ENCODE measurements around the gene TMPRSS11D. TPM values are rescaled to one million over a fixed set of nuclear protein-coding genes. Genes with fewer than 3 reads are reported as not detected.

Gene TMPRSS11D
- total RNA-seq = not detected
- not detected for polyA plus RNA-seq
- long read RNA-seq, donor 1 = 0 reads
- long read RNA-seq, donor 2 = 0 reads
- long read RNA-seq, donor 3 = 0 reads

GRCh38 chr4:67883902-67884301 is at the start of gene TMPRSS11D:
TMPRSS11D (minus strand) TSS chr4:67884002; CDS start chr4:67883933, 69 bp downstream.
- Histone ChIP-seq H3K9me3 (no peaks in the 10 kb centered on the region), H3K27ac (peak within 1 kb of the TSS in 1 of 12 donors; percentile 6), H3K4me3 (no peak within 1 kb of the TSS), H3K4me1 (peaks cover 0 to 5% (median 0%) of the 10 kb centered on the region in 12 donors), H3K27me3 (no peaks in the 10 kb centered on the region), H3K36me3 (no peaks in the 10 kb centered on the region)
- 83 to 95% (median 87%) methylated on average over 1 of the region's 1 CpG for WGBS, 4 donors
- TF ChIP-seq POLR2A (IDR thresholded peaks at IDR 0.05) (no peak), CTCF (IDR thresholded peaks at IDR 0.05) (no peak)
- no peak for DNase-seq
- intact Hi-C loops (cut with DNase I) = no loop called here
- no peak for ATAC-seq

GRCh38 chr4:67933038-67933437 is 49.2 kb upstream of the TMPRSS11D start:
- ATAC-seq = no peak
- Histone ChIP-seq H3K4me1 (no peaks in the 10 kb centered on the region), H3K36me3 (no peaks in the 10 kb centered on the region), H3K9me3 (peaks cover 0 to 4% (median 0%) of the 10 kb centered on the region in 12 donors), H3K4me3 (no peak overlapping the region), H3K27ac (no peak overlapping the region), H3K27me3 (no peaks in the 10 kb centered on the region)
- intact Hi-C loops (cut with DNase I) = no loop called here
- 88 to 95% (median 90%) methylated on average over 5 of the region's 5 CpGs for WGBS, 4 donors
- TF ChIP-seq POLR2A (IDR thresholded peaks at IDR 0.05) = no peak
- no peak for TF ChIP-seq CTCF (IDR thresholded peaks at IDR 0.05)
- DNase-seq = no peak

GRCh38 chr4:67931256-67931655 is 47.5 kb upstream of the TMPRSS11D start:
- Histone ChIP-seq H3K27ac (no peak overlapping the region), H3K4me3 (no peak overlapping the region), H3K27me3 (no peaks in the 10 kb centered on the region), H3K4me1 (no peaks in the 10 kb centered on the region), H3K9me3 (no peaks in the 10 kb centered on the region), H3K36me3 (no peaks in the 10 kb centered on the region)
- WGBS, 4 donors = 90 to 95% (median 92%) methylated on average over 3 of the region's 3 CpGs
- no peak for ATAC-seq
- TF ChIP-seq POLR2A (IDR thresholded peaks at IDR 0.05) (no peak), CTCF (IDR thresholded peaks at IDR 0.05) (no peak)
- DNase-seq = no peak
- intact Hi-C loops (cut with DNase I) = no loop called here

- intact Hi-C loops (cut with DNase I) = no loop called here
- Histone ChIP-seq H3K4me3 (no peak overlapping the region), H3K4me1 (no peaks in the 10 kb centered on the region), H3K27ac (no peak overlapping the region), H3K27me3 (no peaks in the 10 kb centered on the region), H3K9me3 (no peaks in the 10 kb centered on the region), H3K36me3 (no peaks in the 10 kb centered on the region)
- 72 to 82% (median 73%) methylated on average over 3 of the region's 3 CpGs for WGBS, 4 donors
- DNase-seq (no peak), ATAC-seq (no peak)
- TF ChIP-seq CTCF (IDR thresholded peaks at IDR 0.05) = no peak
- TF ChIP-seq POLR2A (IDR thresholded peaks at IDR 0.05) = no peak
These were observed 45.6 kb upstream of the TMPRSS11D start for GRCh38 chr4:67929426-67929825.

Data from heart left ventricle (tissue), 16 donors.